SHP77 treated with DMSO at 0.1 percent for 48 hours (cell line): Measurements from ENCODE around the gene DIP2B.

Experiments used
- DNase-seq: peaks from one replicate; lab custom pipeline; 2025; lab: John Stamatoyannopoulos, UW

DIP2B gene

GRCh38 chr12:50612882-50613281 is 108.1 kb downstream of the DIP2B start:
- DNase-seq = no peak

GRCh38 chr12:50613463-50613862 is 108.7 kb downstream of the DIP2B start:
- no peak for DNase-seq

GRCh38 chr12:50614167-50614759 is 109.5 kb downstream of the DIP2B start:
- no peak for DNase-seq

- DNase-seq = no peak
These were observed 110.5 kb downstream of the DIP2B start for GRCh38 chr12:50615145-50615906.

DNA sequence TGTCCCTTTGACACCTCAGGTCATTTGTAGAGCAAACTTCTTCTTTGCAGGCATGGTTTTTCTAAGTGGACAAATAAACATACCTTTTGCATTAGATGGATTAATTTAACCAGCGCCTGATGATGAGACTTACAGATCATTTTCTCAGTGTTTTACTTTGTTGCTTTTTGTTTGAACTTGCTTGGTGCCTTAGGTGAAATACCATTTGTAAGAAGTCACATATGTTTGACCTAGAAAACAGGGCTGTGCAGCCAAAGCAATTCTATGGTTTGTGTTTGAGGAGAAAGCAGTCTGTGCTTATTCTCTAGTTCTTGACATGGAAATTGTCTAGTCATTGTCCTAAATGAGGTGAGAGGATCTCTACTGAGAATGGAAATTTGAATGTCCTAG is 111.1 kb downstream of the DIP2B start:
- DNase-seq = no peak

DNA sequence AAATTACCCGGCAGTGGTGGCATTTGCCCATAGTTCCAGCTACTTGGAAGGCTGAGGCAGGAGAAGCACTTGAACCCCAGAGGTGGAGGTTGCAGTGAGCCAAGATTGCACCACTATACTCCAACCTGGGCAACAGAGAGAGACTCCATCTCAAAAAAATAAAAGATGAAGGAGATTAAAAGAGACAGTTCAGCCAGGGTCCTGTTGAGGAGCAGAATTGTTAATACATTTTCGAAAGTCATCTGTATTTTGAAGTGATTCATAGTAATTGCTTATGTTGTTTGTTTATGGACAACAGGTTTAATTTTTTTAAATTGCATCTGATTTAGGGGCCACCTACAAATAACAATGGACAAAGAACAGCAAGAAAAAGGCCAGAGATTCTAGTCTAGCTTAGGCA is 112.9 kb downstream of the DIP2B start:
- DNase-seq = no peak

GRCh38 chr12:50618864-50619609 is 114.3 kb downstream of the DIP2B start:
- no peak for DNase-seq

DNA sequence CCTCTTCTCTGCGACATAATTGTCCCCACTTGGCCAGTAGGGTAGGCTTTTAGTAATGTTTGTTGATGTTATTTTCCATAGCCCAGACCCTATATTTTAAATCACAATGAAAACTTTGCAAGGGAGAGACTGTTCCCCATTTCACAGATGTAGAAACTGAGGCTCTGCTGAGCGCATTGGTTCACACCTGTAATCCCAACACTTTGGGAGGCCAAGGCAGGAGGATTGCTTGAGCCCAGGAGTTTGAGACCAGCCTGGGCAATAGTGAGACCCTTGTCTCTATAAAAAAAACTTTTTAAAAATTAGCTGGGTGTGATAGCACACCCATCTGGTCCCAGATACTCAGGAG is 114.8 kb downstream of the DIP2B start:
- no peak for DNase-seq

DNA sequence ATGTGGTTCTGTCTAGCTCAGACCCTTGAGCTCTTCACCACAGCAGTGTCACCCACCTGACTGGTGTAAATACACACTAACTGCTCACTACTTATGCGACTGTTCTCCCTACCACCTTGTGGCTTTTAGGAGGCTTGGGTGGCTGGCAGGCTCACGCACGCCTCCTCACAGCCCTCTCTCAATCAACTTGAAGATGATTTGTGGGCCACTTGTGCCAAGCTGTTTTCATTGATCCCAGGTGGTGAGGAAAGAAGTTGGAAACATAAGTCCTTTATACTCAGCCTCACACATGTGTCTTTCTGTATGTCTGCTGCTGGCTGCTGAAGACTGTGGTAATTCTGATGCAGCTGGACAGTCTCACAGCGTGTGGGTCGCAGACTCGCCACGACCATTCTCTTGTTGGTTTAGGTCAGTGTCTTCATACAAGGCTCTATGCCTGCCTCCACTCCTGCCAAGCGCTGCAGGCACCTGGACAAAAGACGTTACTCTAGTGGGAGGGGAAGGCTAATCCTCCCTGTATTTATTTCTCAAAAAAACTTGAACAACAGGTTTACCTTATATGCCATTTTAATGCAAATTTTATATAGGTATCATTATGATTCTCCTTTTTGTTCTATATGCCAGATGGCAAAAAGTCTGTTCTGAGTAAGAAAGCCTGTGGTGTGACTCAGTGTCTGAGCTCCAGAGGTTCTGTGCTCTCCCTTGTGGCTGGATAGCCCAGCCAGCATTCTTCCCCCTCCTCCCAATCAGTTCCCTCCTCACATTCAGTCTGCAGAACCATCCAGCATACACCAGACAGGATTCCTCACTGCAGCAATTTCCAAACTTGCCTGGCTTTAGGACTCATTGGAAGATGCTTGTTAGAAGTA is 115.6 kb downstream of the DIP2B start:
- no peak for DNase-seq

DNA sequence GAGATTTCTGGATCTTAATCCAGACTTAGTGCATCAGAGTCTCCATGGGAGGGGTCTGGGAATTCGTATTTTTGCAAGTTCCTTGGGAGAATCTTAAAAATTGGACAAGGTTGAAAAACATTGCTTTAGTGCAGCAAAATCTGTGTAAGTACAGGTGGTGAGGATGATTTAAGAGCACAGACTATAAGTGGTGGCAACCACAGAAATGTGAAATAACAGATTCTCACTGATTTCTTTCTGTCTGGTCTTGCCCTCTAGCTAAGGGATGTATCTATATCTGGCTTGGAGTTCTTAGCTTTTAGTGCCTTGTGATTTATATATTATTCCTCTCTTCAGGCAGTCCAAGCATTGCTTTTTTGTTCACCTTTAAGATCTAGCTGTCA is 116.2 kb downstream of the DIP2B start:
- DNase-seq = no peak

DNA sequence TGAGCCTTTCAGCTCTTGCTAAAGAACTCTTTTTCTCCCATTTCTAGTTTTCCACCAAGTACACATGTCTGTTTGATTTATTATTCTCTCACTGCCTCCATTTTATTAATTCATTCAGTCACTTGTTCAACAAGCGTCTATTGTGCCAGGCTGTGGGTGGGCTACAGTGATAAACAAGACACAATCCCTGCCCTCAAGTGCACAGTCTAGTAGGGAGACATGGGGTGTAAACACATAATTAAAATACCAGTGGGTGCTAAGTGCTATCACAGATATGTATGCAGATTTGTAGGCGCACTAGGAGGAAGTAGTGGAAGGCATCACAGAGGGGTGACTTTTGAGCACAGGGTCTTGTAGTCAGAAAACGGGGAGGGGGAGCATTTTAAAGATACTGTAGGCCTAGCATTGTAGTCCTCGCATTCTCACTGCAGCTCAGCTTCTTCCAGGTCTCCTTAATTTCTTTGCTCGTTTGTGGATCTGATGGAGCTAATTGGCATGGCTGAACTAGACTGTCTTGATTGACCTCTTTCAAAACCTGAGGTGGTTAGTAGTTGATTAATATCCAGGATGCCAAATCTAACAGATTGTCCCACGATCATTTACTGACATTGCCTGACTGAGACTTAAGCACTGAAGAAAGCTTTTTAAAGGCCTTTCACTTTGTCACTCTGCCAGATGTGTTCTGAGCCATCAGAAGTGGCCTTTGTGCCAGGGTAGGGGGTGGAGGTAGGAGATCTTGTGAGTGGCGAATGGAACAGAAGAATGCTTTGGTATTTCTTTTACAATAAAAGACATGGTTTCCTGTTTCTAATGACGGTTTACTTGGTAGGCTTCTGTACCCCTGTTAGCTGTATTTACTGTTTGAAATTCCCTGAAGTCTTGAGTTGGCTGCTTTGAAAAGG is 116.9 kb downstream of the DIP2B start:
- DNase-seq = no peak

DNA sequence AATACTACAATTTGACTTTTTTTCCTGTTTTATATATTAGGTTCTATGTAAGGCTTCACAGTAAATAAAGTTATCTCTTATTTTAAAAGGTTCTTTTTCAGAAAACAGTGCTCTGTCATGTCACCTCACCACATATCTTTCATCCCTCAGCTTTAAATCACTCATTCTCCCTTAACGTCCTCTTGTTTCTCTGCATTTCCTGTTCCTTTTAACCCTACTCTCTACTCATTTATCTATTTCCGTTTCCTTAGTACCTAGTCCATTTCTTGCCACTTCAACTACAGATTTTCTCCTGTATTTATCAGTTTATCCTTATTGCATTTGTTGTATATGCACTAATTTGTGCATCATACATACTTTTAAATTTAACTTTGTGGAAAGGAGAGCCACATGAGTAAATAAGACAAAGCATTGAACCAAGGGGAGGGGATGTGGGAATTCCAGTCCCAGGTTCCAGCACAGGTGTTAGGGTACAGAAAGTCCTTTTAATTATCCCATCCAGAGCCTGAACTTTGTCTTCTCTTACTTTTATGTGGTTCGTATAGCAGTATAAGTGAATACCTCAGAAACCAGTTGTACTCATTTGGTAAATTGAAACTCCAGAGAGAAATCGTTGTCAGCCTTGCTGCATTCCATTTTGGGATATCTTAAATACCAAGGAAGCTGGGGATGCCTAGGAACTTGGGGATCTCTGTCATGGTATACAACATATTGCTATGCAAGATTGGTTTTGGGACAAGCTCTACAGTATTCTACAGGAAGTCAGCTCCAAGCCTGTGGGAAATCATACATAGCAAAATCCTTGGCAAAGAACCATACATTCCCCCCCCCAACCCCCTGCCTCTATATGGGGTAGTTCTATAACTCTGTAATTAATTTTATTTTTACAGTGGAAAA is 120.5 kb downstream of the DIP2B start:
- no peak for DNase-seq

DNA sequence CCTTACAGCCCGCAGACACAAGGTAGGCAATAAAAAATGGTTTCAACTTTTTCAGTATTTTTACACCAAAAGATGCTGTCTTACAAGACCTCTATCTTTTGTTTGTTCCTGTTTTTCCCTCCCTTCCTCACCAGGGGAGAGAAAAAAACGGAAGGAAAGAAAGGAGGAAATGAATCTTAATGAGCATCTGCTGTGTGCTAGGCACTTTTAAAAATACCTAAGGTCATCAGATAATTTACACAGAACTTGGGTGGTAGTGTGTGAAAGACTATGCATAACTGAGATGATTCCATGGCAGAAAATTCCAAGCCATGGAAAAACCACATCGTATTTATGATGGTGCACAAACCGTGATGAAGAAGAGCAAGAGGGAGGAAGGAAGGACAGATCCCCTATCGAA is 121.2 kb downstream of the DIP2B start:
- no peak for DNase-seq

DNA sequence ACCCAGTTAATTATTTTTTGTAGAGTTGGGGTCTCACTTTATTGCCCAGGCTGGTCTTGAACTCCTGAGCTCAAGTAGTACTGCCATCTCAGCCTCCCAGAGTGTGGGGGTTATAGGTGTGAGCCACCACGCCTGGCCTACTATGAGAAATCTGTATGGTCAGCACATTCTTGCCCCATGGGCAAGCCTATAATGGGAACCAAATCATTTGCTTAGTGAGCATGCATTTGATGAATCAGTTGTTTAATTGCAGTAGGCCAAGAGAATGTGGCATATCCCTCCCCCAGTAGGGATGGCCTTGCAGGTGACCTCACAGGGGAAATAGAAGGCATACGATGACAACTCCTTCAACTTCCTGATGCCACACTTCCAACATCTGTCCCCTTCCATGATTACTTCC is 122.7 kb downstream of the DIP2B start:
- no peak for DNase-seq

DNA sequence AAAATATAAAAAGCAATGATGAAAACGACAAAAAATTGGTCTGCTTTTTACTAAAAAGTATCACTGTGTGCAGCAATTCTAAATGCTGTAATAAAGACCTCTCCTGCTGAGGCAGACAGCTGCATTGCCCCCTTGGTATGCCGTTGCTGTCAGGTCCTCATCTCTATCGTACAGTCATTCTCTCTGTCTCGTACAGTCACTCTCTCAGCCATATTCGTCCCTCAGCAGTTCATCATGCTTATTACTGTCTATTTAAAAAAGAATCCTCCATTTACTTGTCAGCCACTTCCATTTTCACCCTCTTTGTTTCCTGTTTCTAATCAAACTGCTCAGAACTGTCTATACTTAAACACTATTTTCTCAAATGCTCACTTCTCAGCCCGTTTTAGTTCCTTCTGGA is 123.6 kb downstream of the DIP2B start:
- no peak for DNase-seq

DNA sequence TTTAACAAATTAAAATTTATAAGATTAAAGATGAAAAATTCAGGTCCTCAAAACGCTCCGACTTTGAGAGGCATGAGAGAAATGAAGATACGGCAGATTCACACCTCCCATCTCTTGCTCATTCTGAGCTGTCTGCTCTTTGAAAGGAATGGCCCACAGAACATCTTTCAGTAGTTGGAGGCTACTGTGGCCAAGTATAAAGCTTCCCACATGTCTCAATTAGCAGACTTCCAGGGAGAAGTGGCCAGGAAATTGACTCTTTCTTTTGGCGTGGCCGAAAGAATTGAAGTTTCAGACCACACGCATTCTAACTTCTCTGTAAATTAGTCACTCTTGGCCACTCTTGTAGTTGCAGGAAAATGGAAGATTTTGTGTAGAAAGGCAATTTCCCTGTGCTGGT is 129.2 kb downstream of the DIP2B start:
- no peak for DNase-seq

GRCh38 chr12:50634379-50634778 is 129.6 kb downstream of the DIP2B start:
- DNase-seq = no peak

GRCh38 chr12:50635364-50635763 is 130.6 kb downstream of the DIP2B start:
- DNase-seq = no peak

DNA sequence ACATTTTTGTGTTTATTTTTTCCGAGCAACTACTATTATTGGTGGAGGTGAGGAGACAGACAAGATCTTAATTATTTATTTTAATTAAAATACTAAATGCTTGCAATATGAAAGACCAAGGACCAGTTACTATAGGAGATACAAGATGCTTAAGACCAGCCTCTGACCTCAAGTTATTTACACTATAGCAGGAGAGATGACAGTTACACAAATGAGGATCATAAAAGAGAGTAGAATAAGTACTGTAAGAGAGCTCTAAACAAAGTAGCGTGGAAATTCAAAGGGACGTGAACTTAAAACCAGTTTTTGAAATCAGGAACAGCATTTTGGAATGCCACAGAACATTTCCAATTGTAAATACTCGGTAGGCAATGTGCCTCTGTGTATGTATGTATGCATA is 131.1 kb downstream of the DIP2B start:
- no peak for DNase-seq

- no peak for DNase-seq
These were observed 131.7 kb downstream of the DIP2B start for GRCh38 chr12:50636505-50636904.
